ENCODE results near the gene FBXO5. TPM values are rescaled to one million over a fixed set of nuclear protein-coding genes. Genes with fewer than 3 reads are reported as not detected.

FBXO5 gene
- total and polyA plus RNA-seq, 2 experiments from 2014 or later = 11.2 to 15.5 TPM

DNA sequence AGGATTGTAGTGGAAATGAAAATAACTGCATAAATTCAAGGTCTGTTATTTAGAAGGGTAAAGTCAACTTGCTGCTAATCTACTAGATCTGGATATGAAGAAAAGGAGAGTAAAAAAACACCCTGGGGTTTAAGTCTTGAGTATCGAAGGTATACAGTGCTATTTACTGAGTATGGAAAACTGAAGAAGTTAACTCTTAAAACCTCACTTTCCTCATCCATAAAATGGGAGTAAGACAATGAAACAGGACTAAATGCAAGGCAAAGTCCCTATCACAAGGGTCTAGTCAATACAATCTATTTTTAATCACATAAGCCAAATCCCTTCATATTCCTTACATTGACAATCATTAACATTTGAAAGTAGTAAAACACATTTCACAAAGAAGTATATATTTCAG is 2.2 kb downstream of the FBXO5 start:
- Histone ChIP-seq H3K9ac (peak overlapping the region; percentile 76), H3K27me3 (replicated peaks; ENCODE audit: insufficient read depth) (no peaks in the 10 kb centered on the region), H3K4me3 (peak overlapping the region; percentile 98), H3K79me2 (ENCODE audit: insufficient read depth) (peaks cover 87% of the 10 kb centered on the region), H3K9me3 (ENCODE audit: low read depth) (no peaks in the 10 kb centered on the region), H3K4me1 (ENCODE audit: insufficient read depth) (peaks cover 26% of the 10 kb centered on the region), H3K9me2 (ENCODE audit: insufficient read depth) (no peaks in the 10 kb centered on the region), H2AFZ (no peak overlapping the region), H4K20me1 (ENCODE audit: insufficient read depth) (no peaks in the 10 kb centered on the region; the same call in 1 of the 2 replicates), H3K36me3 (ENCODE audit: low read depth) (peaks cover 3% of the 10 kb centered on the region; the same call in 1 of the 2 replicates), H3F3A (ENCODE audit: insufficient read depth) (peaks cover 18% of the 10 kb centered on the region), H3K4me2 (ENCODE audit: unreplicated experiment) (peak overlapping the region; percentile 87), H3K27ac (no peak overlapping the region)
- in situ Hi-C loops (cut with MboI) = no loop called here
- TF ChIP-seq EZH2 (IDR thresholded peaks at IDR 0.05; ENCODE audit: insufficient read depth, poor library complexity, severe bottlenecking) (no peak), EZH2phosphoT487 (IDR thresholded peaks at IDR 0.05; ENCODE audit: insufficient read depth, low read depth) (no peak)
- DNase-seq = no peak
- 88 to 96% methylated on average over 1 of the region's 1 CpG for WGBS, 2 experiments (ENCODE audit: low coverage in 1 of 2, low lambda C conversion rate in 2 of 2, missing lambda C conversion rate in 2 of 2)

DNA sequence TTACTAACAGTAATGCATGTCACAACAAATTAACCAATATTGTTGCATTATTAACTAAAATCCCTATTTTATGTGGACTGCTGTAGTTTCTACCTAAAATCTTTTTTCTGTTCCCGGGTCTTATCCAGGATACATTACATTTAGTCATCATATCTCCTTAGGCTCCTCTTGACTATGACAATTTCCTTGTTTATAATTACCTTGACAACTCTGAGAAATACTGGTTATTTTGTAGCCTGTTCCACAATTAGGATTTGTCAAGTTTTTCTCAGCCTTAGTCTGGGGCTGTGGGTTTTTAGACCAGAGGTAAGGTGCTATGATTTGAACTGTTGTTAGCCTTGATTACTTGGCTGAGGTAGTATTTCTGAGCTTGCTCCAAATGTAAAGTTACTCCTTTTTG is 3.7 kb downstream of the FBXO5 start:
- H3K9ac ChIP-seq = peak overlapping the region; percentile 17; the same call in 1 of the 2 replicates
- peaks cover 88% of the 10 kb centered on the region for H3K79me2 ChIP-seq (ENCODE audit: insufficient read depth)
- H3K4me3 ChIP-seq = peak overlapping the region; percentile 98; the same call in 1 of the 2 replicates
- H3K4me2 ChIP-seq (ENCODE audit: unreplicated experiment) = peak overlapping the region; percentile 21
- no peaks in the 10 kb centered on the region for H3K9me2 ChIP-seq (ENCODE audit: insufficient read depth)
- peak overlapping the region; percentile 27; the same call in 1 of the 2 replicates for H3K27ac ChIP-seq
- TF ChIP-seq EZH2phosphoT487 (IDR thresholded peaks at IDR 0.05; ENCODE audit: insufficient read depth, low read depth) (no peak), EZH2 (IDR thresholded peaks at IDR 0.05; ENCODE audit: insufficient read depth, poor library complexity, severe bottlenecking) (no peak)
- H4K20me1 ChIP-seq (ENCODE audit: insufficient read depth) = no peaks in the 10 kb centered on the region
- 45 to 50% methylated on average over 1 of the region's 1 CpG for WGBS, 2 experiments (ENCODE audit: low coverage in 1 of 2, low lambda C conversion rate in 2 of 2, missing lambda C conversion rate in 2 of 2)
- H3K9me3 ChIP-seq (ENCODE audit: low read depth) = no peaks in the 10 kb centered on the region
- peaks cover 5% of the 10 kb centered on the region for H3F3A ChIP-seq (ENCODE audit: insufficient read depth)
- H3K36me3 ChIP-seq (ENCODE audit: low read depth) = peaks cover 19% of the 10 kb centered on the region
- in situ Hi-C loops (cut with MboI) = no loop called here
- H2AFZ ChIP-seq = no peak overlapping the region
- peaks cover 16% of the 10 kb centered on the region for H3K4me1 ChIP-seq (ENCODE audit: insufficient read depth)
- no peaks in the 10 kb centered on the region for H3K27me3 ChIP-seq (replicated peaks; ENCODE audit: insufficient read depth)
- DNase-seq = peak; percentile 29

DNA sequence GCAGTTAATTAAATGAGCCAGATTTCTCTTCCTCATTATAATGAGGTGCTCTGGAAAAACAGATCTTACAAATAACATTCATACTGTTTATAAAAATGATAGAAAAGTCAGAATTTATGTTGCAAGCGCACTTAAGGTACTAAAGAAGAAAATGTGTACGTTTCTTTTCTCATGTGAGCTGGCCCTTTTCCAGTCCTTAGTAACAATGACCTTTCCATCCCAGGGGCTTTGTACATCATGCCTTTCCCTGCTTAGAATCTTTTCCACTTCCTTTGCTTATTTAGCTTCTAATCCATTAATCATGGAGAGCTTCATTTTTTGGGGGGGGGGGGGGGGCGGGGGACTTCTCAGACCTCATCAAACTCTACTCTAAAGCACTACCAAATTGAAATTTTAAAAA is 4.8 kb downstream of the FBXO5 start:
- WGBS, 2 experiments (ENCODE audit: low coverage in 1 of 2, low lambda C conversion rate in 2 of 2, missing lambda C conversion rate in 2 of 2) = 80 to 84% methylated on average over 3 of the region's 3 CpGs
- H3K27me3 ChIP-seq (replicated peaks; ENCODE audit: insufficient read depth) = no peaks in the 10 kb centered on the region
- peaks cover 98% of the 10 kb centered on the region for H3K79me2 ChIP-seq (ENCODE audit: insufficient read depth)
- peaks cover 16% of the 10 kb centered on the region for H3K4me1 ChIP-seq (ENCODE audit: insufficient read depth)
- H3K9me2 ChIP-seq (ENCODE audit: insufficient read depth) = no peaks in the 10 kb centered on the region
- no peaks in the 10 kb centered on the region for H4K20me1 ChIP-seq (ENCODE audit: insufficient read depth)
- H3K9me3 ChIP-seq (ENCODE audit: low read depth) = no peaks in the 10 kb centered on the region
- in situ Hi-C loops (cut with MboI) = no loop called here
- no peak overlapping the region for H3K9ac ChIP-seq
- H3F3A ChIP-seq (ENCODE audit: insufficient read depth) = no peaks in the 10 kb centered on the region
- no peak overlapping the region for H2AFZ ChIP-seq
- DNase-seq = no peak
- no peak overlapping the region for H3K4me3 ChIP-seq
- no peak overlapping the region for H3K27ac ChIP-seq
- TF ChIP-seq EZH2phosphoT487 (IDR thresholded peaks at IDR 0.05; ENCODE audit: insufficient read depth, low read depth) (no peak), EZH2 (IDR thresholded peaks at IDR 0.05; ENCODE audit: insufficient read depth, poor library complexity, severe bottlenecking) (no peak)
- peaks cover 28% of the 10 kb centered on the region for H3K36me3 ChIP-seq (ENCODE audit: low read depth)
- H3K4me2 ChIP-seq (ENCODE audit: unreplicated experiment) = no peak overlapping the region

DNA sequence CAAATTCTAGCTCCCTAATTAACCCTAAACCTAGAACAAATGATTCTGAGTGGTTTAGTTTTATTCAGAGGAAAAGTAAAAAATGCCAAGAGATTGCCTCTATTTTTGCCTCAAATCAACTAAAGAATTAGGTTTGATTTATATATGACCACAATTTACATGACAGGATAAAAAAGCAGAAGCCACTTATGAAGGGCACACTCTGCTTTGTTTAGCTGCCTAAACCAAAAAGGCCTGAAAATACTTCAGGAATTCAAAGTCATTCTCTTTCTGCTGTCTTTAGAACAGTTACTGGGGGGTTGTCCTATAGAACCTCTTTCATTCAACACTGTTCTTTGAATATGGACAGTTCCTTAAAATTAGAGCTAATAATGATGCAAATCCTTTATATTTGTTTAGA is 5.3 kb downstream of the FBXO5 start:
- in situ Hi-C loops (cut with MboI) = no loop called here
- Histone ChIP-seq H3K4me2 (ENCODE audit: unreplicated experiment) (no peak overlapping the region), H3K36me3 (ENCODE audit: low read depth) (peaks cover 33% of the 10 kb centered on the region), H4K20me1 (ENCODE audit: insufficient read depth) (no peaks in the 10 kb centered on the region), H3K4me3 (no peak overlapping the region), H3K4me1 (ENCODE audit: insufficient read depth) (peaks cover 16% of the 10 kb centered on the region), H3K79me2 (ENCODE audit: insufficient read depth) (peaks cover 100% of the 10 kb centered on the region), H3K27me3 (replicated peaks; ENCODE audit: insufficient read depth) (no peaks in the 10 kb centered on the region), H3K9me3 (ENCODE audit: low read depth) (no peaks in the 10 kb centered on the region), H3K9me2 (ENCODE audit: insufficient read depth) (no peaks in the 10 kb centered on the region), H3F3A (ENCODE audit: insufficient read depth) (no peaks in the 10 kb centered on the region), H3K27ac (no peak overlapping the region), H3K9ac (no peak overlapping the region), H2AFZ (no peak overlapping the region)
- TF ChIP-seq EZH2 (IDR thresholded peaks at IDR 0.05; ENCODE audit: insufficient read depth, poor library complexity, severe bottlenecking) = no peak
- TF ChIP-seq EZH2phosphoT487 (IDR thresholded peaks at IDR 0.05; ENCODE audit: insufficient read depth, low read depth) = no peak
- no peak for DNase-seq

DNA sequence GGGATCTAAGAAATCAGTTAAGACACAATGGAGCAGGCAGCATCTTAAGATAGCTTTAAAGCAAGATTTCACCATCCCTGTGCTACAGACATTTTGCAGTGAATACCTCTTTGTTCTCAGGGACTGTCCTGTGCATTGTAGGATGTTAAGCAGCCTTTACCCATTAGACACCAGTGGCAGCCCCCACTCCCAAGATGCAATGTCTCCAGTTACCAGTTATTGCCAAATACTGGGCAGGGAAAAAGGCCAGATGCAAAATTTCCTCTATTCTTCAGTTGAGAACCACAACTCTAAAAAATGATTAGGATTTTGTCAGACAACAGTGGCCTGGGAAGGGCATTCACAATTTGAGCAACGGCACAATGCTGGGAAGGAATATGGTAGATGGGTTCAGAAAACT is 6.1 kb downstream of the FBXO5 start:
- 95 to 100% methylated on average over 1 of the region's 1 CpG for WGBS, 2 experiments (ENCODE audit: low coverage in 1 of 2, low lambda C conversion rate in 2 of 2, missing lambda C conversion rate in 2 of 2)
- no peak for TF ChIP-seq EZH2 (IDR thresholded peaks at IDR 0.05; ENCODE audit: insufficient read depth, poor library complexity, severe bottlenecking)
- no peak for TF ChIP-seq EZH2phosphoT487 (IDR thresholded peaks at IDR 0.05; ENCODE audit: insufficient read depth, low read depth)
- H3K4me1 ChIP-seq (ENCODE audit: insufficient read depth) = peaks cover 16% of the 10 kb centered on the region
- no peaks in the 10 kb centered on the region for H3K9me2 ChIP-seq (ENCODE audit: insufficient read depth)
- no peak overlapping the region for H3K4me3 ChIP-seq
- no peaks in the 10 kb centered on the region for H3F3A ChIP-seq (ENCODE audit: insufficient read depth)
- H2AFZ ChIP-seq = no peak overlapping the region
- H4K20me1 ChIP-seq (ENCODE audit: insufficient read depth) = no peaks in the 10 kb centered on the region
- H3K9ac ChIP-seq = no peak overlapping the region
- H3K4me2 ChIP-seq (ENCODE audit: unreplicated experiment) = no peak overlapping the region
- H3K27ac ChIP-seq = no peak overlapping the region
- H3K27me3 ChIP-seq (replicated peaks; ENCODE audit: insufficient read depth) = no peaks in the 10 kb centered on the region
- H3K9me3 ChIP-seq (ENCODE audit: low read depth) = no peaks in the 10 kb centered on the region
- H3K36me3 ChIP-seq (ENCODE audit: low read depth) = peaks cover 42% of the 10 kb centered on the region
- DNase-seq = no peak
- H3K79me2 ChIP-seq (ENCODE audit: insufficient read depth) = peaks cover 97% of the 10 kb centered on the region
- in situ Hi-C loops (cut with MboI) = no loop called here

Data from GM23248 (cell line).